GM12865 (cell line): ENCODE measurements around the gene CSF3R.
A peak's percentile ranks its signal among the peaks of the same experiment; 100 is the strongest.

Experiments
- DNase-seq: peaks from one replicate; pipeline ENCODE4 v3.0.0; 2010; ENCODE audit warnings: low read depth
- H3K4me3 ChIP-seq: 2 replicates; pipeline ENCODE4 v1.5.1; 2011; ENCODE audit warnings: mild to moderate bottlenecking, low read depth, low read length, control low read depth
- TF ChIP-seq, protein P1 (sequence below): IDR thresholded peaks from 2 replicates; pipeline ENCODE4 v1.5.1; 2011; ENCODE audit warnings: low read length, control low read depth, low read depth, inconsistent platforms; ENCODE audit not compliant: insufficient read depth; ENCODE audit errors: missing control alignments

The CSF3R gene

GRCh38 chr1:36455386-36455785 is 27.3 kb downstream of the CSF3R start:
- no peak overlapping the region for H3K4me3 ChIP-seq
- TF ChIP-seq, protein P1, sequence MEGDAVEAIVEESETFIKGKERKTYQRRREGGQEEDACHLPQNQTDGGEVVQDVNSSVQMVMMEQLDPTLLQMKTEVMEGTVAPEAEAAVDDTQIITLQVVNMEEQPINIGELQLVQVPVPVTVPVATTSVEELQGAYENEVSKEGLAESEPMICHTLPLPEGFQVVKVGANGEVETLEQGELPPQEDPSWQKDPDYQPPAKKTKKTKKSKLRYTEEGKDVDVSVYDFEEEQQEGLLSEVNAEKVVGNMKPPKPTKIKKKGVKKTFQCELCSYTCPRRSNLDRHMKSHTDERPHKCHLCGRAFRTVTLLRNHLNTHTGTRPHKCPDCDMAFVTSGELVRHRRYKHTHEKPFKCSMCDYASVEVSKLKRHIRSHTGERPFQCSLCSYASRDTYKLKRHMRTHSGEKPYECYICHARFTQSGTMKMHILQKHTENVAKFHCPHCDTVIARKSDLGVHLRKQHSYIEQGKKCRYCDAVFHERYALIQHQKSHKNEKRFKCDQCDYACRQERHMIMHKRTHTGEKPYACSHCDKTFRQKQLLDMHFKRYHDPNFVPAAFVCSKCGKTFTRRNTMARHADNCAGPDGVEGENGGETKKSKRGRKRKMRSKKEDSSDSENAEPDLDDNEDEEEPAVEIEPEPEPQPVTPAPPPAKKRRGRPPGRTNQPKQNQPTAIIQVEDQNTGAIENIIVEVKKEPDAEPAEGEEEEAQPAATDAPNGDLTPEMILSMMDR: no peak
- no peak for DNase-seq

- no peak overlapping the region for H3K4me3 ChIP-seq
- DNase-seq: no peak
- TF ChIP-seq, protein P1: no peak
Measured at GRCh38 chr1:36453600-36454388, 28.9 kb downstream of the CSF3R start.

GRCh38 chr1:36453051-36453450 is 29.7 kb downstream of the CSF3R start:
- DNase-seq: no peak
- TF ChIP-seq, protein P1: no peak
- no peak overlapping the region for H3K4me3 ChIP-seq

DNA sequence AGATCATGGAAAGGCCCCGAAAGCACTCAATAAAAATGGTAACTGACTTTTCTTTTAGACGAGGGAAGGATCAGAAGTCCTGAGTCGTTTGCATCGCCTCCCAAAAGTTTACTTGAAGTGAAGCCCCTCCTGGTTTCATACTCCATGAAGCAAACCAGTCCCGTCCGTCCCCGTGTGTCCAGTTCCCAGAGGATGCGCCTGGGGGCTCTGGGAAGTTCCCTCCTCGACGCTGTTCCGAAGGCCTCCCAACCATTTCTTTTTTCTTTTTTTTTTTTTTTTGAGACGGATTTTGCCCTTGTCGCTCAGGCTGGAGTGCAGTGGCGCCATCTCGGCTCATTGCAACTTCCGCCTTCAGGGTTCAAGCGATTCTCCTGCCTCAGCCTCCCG is 31.8 kb downstream of the CSF3R start:
- H3K4me3 ChIP-seq: peak overlapping the region; percentile 59
- no peak for DNase-seq
- TF ChIP-seq, protein P1: no peak

DNA sequence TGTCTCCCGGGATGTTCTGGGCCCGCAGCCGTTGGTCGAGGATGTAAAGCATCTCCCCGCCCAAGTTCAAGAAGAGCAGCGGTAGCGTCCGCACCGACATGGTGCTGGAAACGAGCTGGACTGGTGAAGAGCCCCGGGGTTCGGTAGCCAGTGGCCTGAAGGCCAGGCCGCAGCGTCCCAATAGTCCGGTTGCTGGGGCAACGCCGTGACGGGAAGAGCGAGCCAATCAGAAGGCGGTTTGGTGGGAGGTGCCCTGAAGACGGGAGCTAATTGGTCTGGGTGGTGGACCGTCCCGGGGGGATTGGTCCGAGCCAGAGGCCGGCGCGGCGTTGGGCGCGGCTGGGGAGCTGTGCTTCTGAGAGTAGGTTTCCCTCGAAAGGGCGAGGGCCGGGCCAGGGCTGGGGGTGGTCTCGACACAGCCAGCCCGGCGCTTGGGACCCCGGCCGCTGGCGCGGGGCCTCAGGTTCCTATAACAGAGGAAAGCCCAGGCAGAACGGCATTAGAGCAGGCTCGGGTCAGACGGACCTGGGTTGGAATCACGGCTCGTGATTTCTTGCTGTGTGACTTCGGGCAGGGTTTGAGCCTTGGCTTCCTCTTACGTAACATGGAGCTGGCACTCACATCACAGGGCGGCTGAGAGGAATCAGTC is 32.3 kb downstream of the CSF3R start, which contains the start of gene OSCP1:
OSCP1 (minus strand) TSS at position 182 of the 649 bp plus-strand sequence; CDS start at position 100, 82 bp downstream.
- TF ChIP-seq, protein P1: no peak
- H3K4me3 ChIP-seq: peak within 1 kb of the TSS; percentile 59
- peak; percentile 97 for DNase-seq

DNA sequence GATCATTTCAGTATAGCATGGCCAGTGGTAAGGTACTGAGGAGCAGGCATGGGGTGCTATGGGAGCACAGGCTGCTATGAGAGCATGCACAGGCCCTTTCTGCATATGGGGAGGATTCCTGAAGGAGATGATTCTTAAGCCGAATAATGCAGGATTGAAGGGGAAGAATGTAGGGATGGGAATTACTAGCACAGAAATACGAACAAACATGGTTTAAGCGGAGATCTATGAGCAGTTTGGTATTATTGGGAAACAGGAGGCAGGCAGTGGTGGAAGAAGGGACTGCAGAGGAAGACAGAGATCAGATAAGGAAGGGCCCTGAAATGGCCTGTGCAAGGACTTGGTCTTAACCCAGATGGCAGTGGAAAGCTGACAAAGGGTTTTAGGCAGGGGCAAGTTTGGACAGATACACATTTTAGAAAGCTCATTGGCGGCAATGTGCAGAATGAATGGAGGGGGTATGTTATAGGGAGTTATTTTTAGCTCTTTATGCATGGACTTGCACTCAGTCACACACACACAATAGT is 34.1 kb downstream of the CSF3R start:
- no peak for DNase-seq
- no peak overlapping the region for H3K4me3 ChIP-seq
- TF ChIP-seq, protein P1: no peak
